ENCODE measurements around the gene TRIM67. TPM values are rescaled to one million over a fixed set of nuclear protein-coding genes. Genes with fewer than 3 reads are reported as not detected.

The TRIM67 gene
- total RNA-seq, 1 experiment from 2014 or later: not detected

- no peak overlapping the region for H3K27ac ChIP-seq (ENCODE audit: low read length)
- H3K36me3 ChIP-seq (ENCODE audit: low read depth, low read length): no peaks in the 10 kb centered on the region
- H3K79me2 ChIP-seq (ENCODE audit: low read length): no peaks in the 10 kb centered on the region
- peaks cover 20% of the 10 kb centered on the region for H3K27me3 ChIP-seq (ENCODE audit: low read length)
- ATAC-seq (no peak), DNase-seq (no peak)
- no peak overlapping the region for H3K9ac ChIP-seq (ENCODE audit: low read length)
- ChIA-PET POLR2A (ENCODE audit: unreplicated experiment) (no interaction called here), CTCF (no interaction called here)
- H3K4me1 ChIP-seq (ENCODE audit: insufficient read depth, low read length): 0 out of 2 replicates have a peak, but pooled peaks cover 6% of the 10 kb centered on the region
- TF ChIP-seq CTCF (conservative IDR thresholded peaks at IDR 0.05; ENCODE audit: low read depth, low read length): no peak
- no peak for TF ChIP-seq EZH2phosphoT487 (IDR thresholded peaks at IDR 0.05; ENCODE audit: borderline replicate concordance, low read length)
- TF ChIP-seq EZH2 (IDR thresholded peaks at IDR 0.05; ENCODE audit: low read length, unreplicated experiment): no peak
- H4K20me1 ChIP-seq (ENCODE audit: low read length): no peaks in the 10 kb centered on the region
- H3K9me2 ChIP-seq (replicated peaks; ENCODE audit: low read length): no peaks in the 10 kb centered on the region
- BruUV-seq (replicated peaks): no TSS peak
- H3F3A ChIP-seq (ENCODE audit: low read length, unreplicated experiment): no peaks in the 10 kb centered on the region
- H3K4me2 ChIP-seq (ENCODE audit: low read length): no peak overlapping the region
- no peak overlapping the region for H3K4me3 ChIP-seq (ENCODE audit: low read length)
- H3K9me3 ChIP-seq (ENCODE audit: low read length): no peaks in the 10 kb centered on the region
- no peak overlapping the region for H2AFZ ChIP-seq (ENCODE audit: low read length)
- intact Hi-C loops (cut with micrococcal nuclease): no loop called here
Measured at GRCh38 chr1:231208980-231209379, 47.1 kb downstream of the TRIM67 start.

DNA sequence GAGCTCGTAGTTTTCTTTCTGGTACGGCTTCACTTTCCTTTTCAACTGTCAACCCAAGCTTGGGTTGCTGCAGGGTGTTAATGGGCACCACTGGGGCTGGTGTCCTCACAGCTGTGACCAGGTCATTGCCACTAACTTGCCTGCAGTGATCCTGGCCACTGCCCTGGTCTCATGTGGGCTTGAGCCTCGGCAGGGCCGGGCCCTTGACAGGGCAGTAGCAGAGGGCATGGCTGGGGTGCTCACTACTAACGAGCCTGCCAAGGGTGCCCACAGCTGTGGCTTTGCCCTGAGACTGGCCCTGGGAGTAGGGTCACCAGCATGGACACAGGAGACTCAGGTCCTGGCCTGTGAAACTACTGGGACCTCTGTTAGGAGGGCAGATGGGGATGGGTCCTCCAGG is 47.7 kb downstream of the TRIM67 start:
- no peaks in the 10 kb centered on the region for H4K20me1 ChIP-seq (ENCODE audit: low read length)
- H3K9me2 ChIP-seq (replicated peaks; ENCODE audit: low read length): no peaks in the 10 kb centered on the region
- H3K27ac ChIP-seq (ENCODE audit: low read length): no peak overlapping the region
- intact Hi-C loops (cut with micrococcal nuclease): no loop called here
- ChIA-PET CTCF (no interaction called here), POLR2A (ENCODE audit: unreplicated experiment) (interaction anchor here (0.6 kb wide), 1 partner anchor 128 kb away, joined by 7 read pairs; the partner anchor contains the start of gene SPRTN)
- ATAC-seq: no peak
- no TSS peak for BruUV-seq (replicated peaks)
- no peaks in the 10 kb centered on the region for H3K79me2 ChIP-seq (ENCODE audit: low read length)
- H3K4me1 ChIP-seq (ENCODE audit: insufficient read depth, low read length): 0 out of 2 replicates have a peak, but pooled peaks cover 6% of the 10 kb centered on the region
- no peaks in the 10 kb centered on the region for H3K9me3 ChIP-seq (ENCODE audit: low read length)
- no peaks in the 10 kb centered on the region for H3F3A ChIP-seq (ENCODE audit: low read length, unreplicated experiment)
- H3K36me3 ChIP-seq (ENCODE audit: low read depth, low read length): no peaks in the 10 kb centered on the region
- no peak for TF ChIP-seq EZH2 (IDR thresholded peaks at IDR 0.05; ENCODE audit: low read length, unreplicated experiment)
- TF ChIP-seq EZH2phosphoT487 (IDR thresholded peaks at IDR 0.05; ENCODE audit: borderline replicate concordance, low read length): no peak
- no peak for TF ChIP-seq CTCF (conservative IDR thresholded peaks at IDR 0.05; ENCODE audit: low read depth, low read length)
- peaks cover 15% of the 10 kb centered on the region for H3K27me3 ChIP-seq (ENCODE audit: low read length)
- H3K4me3 ChIP-seq (ENCODE audit: low read length): no peak overlapping the region
- H2AFZ ChIP-seq (ENCODE audit: low read length): no peak overlapping the region
- no peak overlapping the region for H3K9ac ChIP-seq (ENCODE audit: low read length)
- DNase-seq: no peak
- no peak overlapping the region for H3K4me2 ChIP-seq (ENCODE audit: low read length)

DNA sequence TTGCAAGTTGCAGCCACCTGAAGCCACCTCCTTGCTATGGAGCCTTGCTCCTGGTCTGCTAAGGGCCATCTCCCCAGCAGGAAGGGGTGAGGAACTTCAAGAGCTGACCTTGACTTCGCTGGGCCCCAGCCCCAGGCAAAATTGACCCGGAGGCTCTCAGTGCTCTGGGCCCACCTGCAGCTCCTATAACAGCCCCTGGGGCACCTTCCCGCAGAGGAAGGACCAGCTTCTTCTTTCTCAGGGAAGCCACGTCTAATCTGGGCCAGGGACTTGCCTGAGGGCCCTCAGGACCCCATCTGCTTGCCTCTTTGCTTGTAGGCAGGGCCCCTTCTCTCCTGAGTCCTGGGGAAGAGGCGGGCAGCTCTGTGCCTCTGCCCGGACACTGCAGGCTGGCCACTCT is 48.3 kb downstream of the TRIM67 start:
- Histone ChIP-seq H3K9ac (ENCODE audit: low read length) (no peak overlapping the region), H3K4me3 (ENCODE audit: low read length) (no peak overlapping the region), H3F3A (ENCODE audit: low read length, unreplicated experiment) (no peaks in the 10 kb centered on the region), H4K20me1 (ENCODE audit: low read length) (no peaks in the 10 kb centered on the region), H3K9me2 (replicated peaks; ENCODE audit: low read length) (no peaks in the 10 kb centered on the region), H3K27me3 (ENCODE audit: low read length) (peaks cover 9% of the 10 kb centered on the region), H2AFZ (ENCODE audit: low read length) (no peak overlapping the region), H3K4me1 (ENCODE audit: insufficient read depth, low read length) (0 out of 2 replicates have a peak, but pooled peaks cover 6% of the 10 kb centered on the region), H3K36me3 (ENCODE audit: low read depth, low read length) (no peaks in the 10 kb centered on the region), H3K27ac (ENCODE audit: low read length) (no peak overlapping the region), H3K9me3 (ENCODE audit: low read length) (no peaks in the 10 kb centered on the region), H3K79me2 (ENCODE audit: low read length) (no peaks in the 10 kb centered on the region), H3K4me2 (ENCODE audit: low read length) (no peak overlapping the region)
- DNase-seq (no peak), ATAC-seq (no peak)
- ChIA-PET POLR2A (ENCODE audit: unreplicated experiment) (interaction anchor here (0.6 kb wide), 1 partner anchor 128 kb away, joined by 7 read pairs; the partner anchor contains the start of gene SPRTN), CTCF (interaction anchor here (0.6 kb wide), 1 partner anchor 527 kb away, joined by 18 read pairs; no protein-coding TSS in a partner anchor)
- intact Hi-C loops (cut with micrococcal nuclease): no loop called here
- TF ChIP-seq EZH2 (IDR thresholded peaks at IDR 0.05; ENCODE audit: low read length, unreplicated experiment) (no peak), EZH2phosphoT487 (IDR thresholded peaks at IDR 0.05; ENCODE audit: borderline replicate concordance, low read length) (no peak), CTCF (conservative IDR thresholded peaks at IDR 0.05; ENCODE audit: low read depth, low read length) (no peak)
- BruUV-seq (replicated peaks): no TSS peak
